Activated naive CD8-positive, alpha-beta T cell (primary cell): ENCODE results near the gene CDC42EP4.

Experiments
- H3K27ac Mint-ChIP-seq: one replicate; pipeline ENCODE4 v1.8.0; 2021; ENCODE audit warnings: mixed read lengths
- H3K27me3 Mint-ChIP-seq: one replicate; pipeline ENCODE4 v1.8.0; 2021; ENCODE audit warnings: mixed read lengths
- H3K36me3 Mint-ChIP-seq: one replicate; pipeline ENCODE4 v1.8.0; 2021; ENCODE audit warnings: mixed read lengths
- H3K4me1 Mint-ChIP-seq: one replicate; pipeline ENCODE4 v1.8.0; 2021; ENCODE audit warnings: low read depth, mixed read lengths
- H3K4me3 Mint-ChIP-seq: one replicate; pipeline ENCODE4 v1.8.0; 2021; ENCODE audit warnings: mild to moderate bottlenecking, mixed read lengths
- H3K9me3 Mint-ChIP-seq: one replicate; pipeline ENCODE4 v1.8.0; 2021; ENCODE audit warnings: low read depth, mixed read lengths

Gene CDC42EP4

GRCh38 chr17:73255671-73256181, 56.1 kb downstream of the CDC42EP4 start:
- H3K9me3 Mint-ChIP-seq = no peaks in the 10 kb centered on the region
- peaks cover 2% of the 10 kb centered on the region for H3K27me3 Mint-ChIP-seq
- H3K4me3 Mint-ChIP-seq = no peak overlapping the region
- no peak overlapping the region for H3K27ac Mint-ChIP-seq
- H3K4me1 Mint-ChIP-seq = peaks cover 2% of the 10 kb centered on the region
- no peaks in the 10 kb centered on the region for H3K36me3 Mint-ChIP-seq

GRCh38 chr17:73251871-73252270, 59.9 kb downstream of the CDC42EP4 start:
- Mint-ChIP-seq H3K27me3 (peaks cover 2% of the 10 kb centered on the region), H3K4me3 (no peak overlapping the region), H3K36me3 (no peaks in the 10 kb centered on the region), H3K9me3 (no peaks in the 10 kb centered on the region), H3K4me1 (peaks cover 2% of the 10 kb centered on the region), H3K27ac (no peak overlapping the region)

- Mint-ChIP-seq H3K9me3 (no peaks in the 10 kb centered on the region), H3K27me3 (peaks cover 2% of the 10 kb centered on the region), H3K27ac (no peak overlapping the region), H3K36me3 (no peaks in the 10 kb centered on the region), H3K4me1 (peaks cover 2% of the 10 kb centered on the region), H3K4me3 (no peak overlapping the region)
Observed at GRCh38 chr17:73250851-73251640, 60.8 kb downstream of the CDC42EP4 start.

- no peak overlapping the region for H3K27ac Mint-ChIP-seq
- H3K27me3 Mint-ChIP-seq = no peaks in the 10 kb centered on the region
- no peaks in the 10 kb centered on the region for H3K9me3 Mint-ChIP-seq
- no peaks in the 10 kb centered on the region for H3K36me3 Mint-ChIP-seq
- H3K4me1 Mint-ChIP-seq = no peaks in the 10 kb centered on the region
- H3K4me3 Mint-ChIP-seq = no peak overlapping the region
Observed at GRCh38 chr17:73249700-73250099, 62.1 kb downstream of the CDC42EP4 start.

- H3K27ac Mint-ChIP-seq = no peak overlapping the region
- H3K9me3 Mint-ChIP-seq = no peaks in the 10 kb centered on the region
- no peaks in the 10 kb centered on the region for H3K4me1 Mint-ChIP-seq
- H3K36me3 Mint-ChIP-seq = no peaks in the 10 kb centered on the region
- H3K27me3 Mint-ChIP-seq = no peaks in the 10 kb centered on the region
- no peak overlapping the region for H3K4me3 Mint-ChIP-seq
Observed at GRCh38 chr17:73248532-73248931, 63.3 kb downstream of the CDC42EP4 start.

GRCh38 chr17:73247726-73248125, 64.1 kb downstream of the CDC42EP4 start:
- H3K9me3 Mint-ChIP-seq = no peaks in the 10 kb centered on the region
- no peaks in the 10 kb centered on the region for H3K4me1 Mint-ChIP-seq
- H3K27ac Mint-ChIP-seq = no peak overlapping the region
- H3K4me3 Mint-ChIP-seq = no peak overlapping the region
- no peaks in the 10 kb centered on the region for H3K27me3 Mint-ChIP-seq
- no peaks in the 10 kb centered on the region for H3K36me3 Mint-ChIP-seq

GRCh38 chr17:73240561-73240960, 71.2 kb downstream of the CDC42EP4 start:
- no peak overlapping the region for H3K27ac Mint-ChIP-seq
- no peak overlapping the region for H3K4me3 Mint-ChIP-seq
- peaks cover 11% of the 10 kb centered on the region for H3K36me3 Mint-ChIP-seq
- peaks cover 50% of the 10 kb centered on the region for H3K4me1 Mint-ChIP-seq
- no peaks in the 10 kb centered on the region for H3K9me3 Mint-ChIP-seq
- no peaks in the 10 kb centered on the region for H3K27me3 Mint-ChIP-seq

- Mint-ChIP-seq H3K27me3 (no peaks in the 10 kb centered on the region), H3K9me3 (no peaks in the 10 kb centered on the region), H3K4me3 (peak overlapping the region; percentile 75), H3K36me3 (peaks cover 17% of the 10 kb centered on the region), H3K4me1 (peaks cover 69% of the 10 kb centered on the region), H3K27ac (peak overlapping the region; percentile 59)
Observed at GRCh38 chr17:73237714-73238113, 74.1 kb downstream of the CDC42EP4 start.

GRCh38 chr17:73234736-73235135, 77.1 kb downstream of the CDC42EP4 start:
- Mint-ChIP-seq H3K27me3 (no peaks in the 10 kb centered on the region), H3K27ac (no peak overlapping the region), H3K9me3 (no peaks in the 10 kb centered on the region), H3K36me3 (peaks cover 15% of the 10 kb centered on the region), H3K4me3 (peak overlapping the region; percentile 27), H3K4me1 (peaks cover 73% of the 10 kb centered on the region)
